Neural cell (in vitro differentiated cells): Measurements from ENCODE around the gene TRUB2. TPM values are rescaled to one million over a fixed set of nuclear protein-coding genes. Genes with fewer than 3 reads are reported as not detected.

ENCODE experiments used
- H2AFZ ChIP-seq: fragments of 200-600, 300-800 bp; sonication (generic), shearing (Covaris generic); 2 replicates; pipeline ENCODE4 v1.6.0; 2014; ENCODE audit warnings: low read depth, mild to moderate bottlenecking, antibody characterized with exemption, low read length, moderate library complexity
- H3F3A ChIP-seq: fragments of 200-600 bp; shearing (Covaris generic); 2 replicates; pipeline ENCODE4 v1.6.1; 2016; ENCODE audit warnings: mild to moderate bottlenecking, moderate library complexity, mixed read lengths, antibody characterized with exemption, low read length; ENCODE audit not compliant: insufficient read depth, poor library complexity, severe bottlenecking
- H3K27ac ChIP-seq: fragments of 200-600, 300-800 bp; sonication (generic), shearing (Covaris generic); 2 replicates; pipeline ENCODE4 v1.5.1; 2014; ENCODE audit warnings: mild to moderate bottlenecking, low read length, moderate library complexity
- H3K27me3 ChIP-seq: fragments of 300-800, 200-600 bp; sonication (generic), shearing (Covaris generic); 2 replicates; pipeline ENCODE4 v1.6.0; 2014; ENCODE audit warnings: mild to moderate bottlenecking, low read depth, low read length, moderate library complexity; ENCODE audit not compliant: insufficient read depth
- H3K36me3 ChIP-seq: fragments of 300-800, 200-600 bp; sonication (generic), shearing (Covaris generic); 2 replicates; pipeline ENCODE4 v1.5.1; 2014; ENCODE audit warnings: mild to moderate bottlenecking, antibody characterized with exemption, low read length, moderate library complexity; ENCODE audit not compliant: insufficient read depth
- H3K4me2 ChIP-seq: fragments of 300-800, 200-600 bp; sonication (generic), shearing (Covaris generic); 2 replicates; pipeline ENCODE4 v1.6.0; 2014; ENCODE audit warnings: mild to moderate bottlenecking, low read length
- H3K4me3 ChIP-seq: fragments of 300-800, 200-600 bp; sonication (generic), shearing (Covaris generic); 2 replicates; pipeline ENCODE4 v1.5.1; 2014; ENCODE audit warnings: mild to moderate bottlenecking, low read length, moderate library complexity
- H3K79me2 ChIP-seq: fragments of 200-600 bp; shearing (Covaris generic); replicated peaks from 2 replicates; pipeline ENCODE4 v1.6.0; 2014; ENCODE audit warnings: mild to moderate bottlenecking, low read length, moderate library complexity; ENCODE audit not compliant: insufficient read depth
- H3K9ac ChIP-seq: fragments of 300-800, 200-600 bp; sonication (generic), shearing (Covaris generic); 2 replicates; pipeline ENCODE4 v1.6.1; 2016; ENCODE audit warnings: mild to moderate bottlenecking, low read length, mixed read lengths
- H3K9me2 ChIP-seq: fragments of 200-600 bp; shearing (Covaris generic); 2 replicates; pipeline ENCODE4 v1.6.1; 2016; ENCODE audit warnings: mild to moderate bottlenecking, low read length, mixed read lengths; ENCODE audit not compliant: insufficient read depth
- H3K9me3 ChIP-seq: fragments of 200-600, 300-800 bp; sonication (generic), shearing (Covaris generic); 2 replicates; pipeline ENCODE4 v1.6.1; 2016; ENCODE audit warnings: mild to moderate bottlenecking, mixed run types, low read length, moderate library complexity, mixed read lengths
- H4K20me1 ChIP-seq: fragments of 200-600 bp; shearing (Covaris generic); 2 replicates; pipeline ENCODE4 v1.6.1; 2016; ENCODE audit warnings: mild to moderate bottlenecking, mixed run types; ENCODE audit not compliant: insufficient read depth
- EP300 ChIP-seq: fragments of 450-650 bp; conservative IDR thresholded peaks from 2 replicates; pipeline ENCODE4 v1.6.1; 2014; ENCODE audit warnings: antibody characterized with exemption, mild to moderate bottlenecking, moderate library complexity; ENCODE audit not compliant: poor library complexity, severe bottlenecking
- EZH2 ChIP-seq: fragments of 200-600, 300-800 bp; shearing (Covaris generic), sonication (generic); IDR thresholded peaks from 2 replicates; pipeline ENCODE4 v1.6.1; 2014; ENCODE audit warnings: antibody characterized with exemption, low read length, borderline replicate concordance, mild to moderate bottlenecking; ENCODE audit not compliant: insufficient read depth, poor library complexity, severe bottlenecking
- MXI1 ChIP-seq: fragments of 450-650 bp; conservative IDR thresholded peaks from 2 replicates; pipeline ENCODE4 v1.6.1; 2014; ENCODE audit warnings: antibody characterized with exemption, mild to moderate bottlenecking; ENCODE audit not compliant: poor library complexity, severe bottlenecking
- POLR2AphosphoS5 ChIP-seq: IDR thresholded peaks from 2 replicates; pipeline ENCODE4 v1.6.1; 2012
- RAD21 ChIP-seq: fragments of 450-650 bp; conservative IDR thresholded peaks from 2 replicates; pipeline ENCODE4 v1.6.1; 2014; ENCODE audit warnings: antibody characterized with exemption, mild to moderate bottlenecking, moderate library complexity
- SMC3 ChIP-seq: fragments of 450-650 bp; conservative IDR thresholded peaks from 2 replicates; pipeline ENCODE4 v1.6.1; 2014; ENCODE audit warnings: antibody characterized with exemption, mild to moderate bottlenecking, moderate library complexity; ENCODE audit not compliant: poor library complexity
- TAF1 ChIP-seq: IDR thresholded peaks from 2 replicates; pipeline ENCODE4 v1.6.1; 2012; ENCODE audit warnings: low read depth
- polyA plus RNA-seq: library from polyadenylated mRNA; depleted of rRNA; stranded (reverse); fragments of >200 nt; gene quantifications from 2 replicates; pipeline ENCODE4 v1.2.3, GENCODE V29; 2014
- TF ChIP-seq, protein P1 (sequence below): fragments of 450-650 bp; IDR thresholded peaks from 2 replicates; pipeline ENCODE4 v1.5.1; 2014; ENCODE audit warnings: antibody characterized with exemption, mild to moderate bottlenecking, moderate library complexity; ENCODE audit not compliant: poor library complexity, severe bottlenecking
- TF ChIP-seq, protein P2 (sequence below): IDR thresholded peaks from 2 replicates; pipeline ENCODE4 v1.6.1; 2012; ENCODE audit warnings: borderline replicate concordance

Gene TRUB2
- polyA plus RNA-seq, 1 donor from 2014 or later = 22.3 TPM

DNA sequence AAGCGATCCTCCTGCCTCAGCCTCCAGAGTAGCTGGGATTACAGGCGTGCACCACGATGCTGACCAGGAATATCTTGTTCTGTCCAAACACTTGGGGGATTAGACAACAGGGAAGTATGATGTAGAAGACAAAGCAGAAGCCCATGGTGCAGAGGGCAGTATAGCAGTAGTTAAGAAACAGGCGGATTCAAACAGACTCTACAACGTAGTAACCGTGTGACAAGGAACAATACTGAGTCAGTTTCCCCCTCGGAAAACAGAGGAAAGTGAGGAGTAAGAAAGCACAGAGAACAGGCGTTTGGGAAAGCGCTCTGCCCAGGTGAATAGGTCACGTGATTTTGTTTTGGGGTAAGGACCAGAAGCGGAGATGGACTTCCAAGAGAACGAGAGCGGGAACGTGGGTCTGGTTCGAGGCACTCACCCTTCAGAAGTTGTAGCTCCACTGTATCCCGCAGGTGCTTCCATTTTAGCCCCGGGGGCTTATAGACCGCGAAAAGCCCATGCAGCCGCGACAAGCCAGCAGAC is 306 bp downstream of the TRUB2 start:
- no peaks in the 10 kb centered on the region for H4K20me1 ChIP-seq
- H3K27me3 ChIP-seq = no peaks in the 10 kb centered on the region
- H3K27ac ChIP-seq = peak overlapping the region; percentile 97
- peak overlapping the region; percentile 91 for H3K9ac ChIP-seq
- no peaks in the 10 kb centered on the region for H3K9me2 ChIP-seq
- peak overlapping the region; percentile 94 for H3K4me2 ChIP-seq
- no peaks in the 10 kb centered on the region for H3K36me3 ChIP-seq
- no peaks in the 10 kb centered on the region for H3F3A ChIP-seq
- peak overlapping the region; percentile 66 for H2AFZ ChIP-seq
- no peaks in the 10 kb centered on the region for H3K9me3 ChIP-seq
- H3K79me2 ChIP-seq = peaks cover 26% of the 10 kb centered on the region
- peak overlapping the region; percentile 80 for H3K4me3 ChIP-seq
- TF ChIP-seq MXI1 = no peak
- no peak for TF ChIP-seq RAD21
- TF ChIP-seq POLR2AphosphoS5 = no peak
- TF ChIP-seq EZH2 = no peak
- TF ChIP-seq, protein P1, sequence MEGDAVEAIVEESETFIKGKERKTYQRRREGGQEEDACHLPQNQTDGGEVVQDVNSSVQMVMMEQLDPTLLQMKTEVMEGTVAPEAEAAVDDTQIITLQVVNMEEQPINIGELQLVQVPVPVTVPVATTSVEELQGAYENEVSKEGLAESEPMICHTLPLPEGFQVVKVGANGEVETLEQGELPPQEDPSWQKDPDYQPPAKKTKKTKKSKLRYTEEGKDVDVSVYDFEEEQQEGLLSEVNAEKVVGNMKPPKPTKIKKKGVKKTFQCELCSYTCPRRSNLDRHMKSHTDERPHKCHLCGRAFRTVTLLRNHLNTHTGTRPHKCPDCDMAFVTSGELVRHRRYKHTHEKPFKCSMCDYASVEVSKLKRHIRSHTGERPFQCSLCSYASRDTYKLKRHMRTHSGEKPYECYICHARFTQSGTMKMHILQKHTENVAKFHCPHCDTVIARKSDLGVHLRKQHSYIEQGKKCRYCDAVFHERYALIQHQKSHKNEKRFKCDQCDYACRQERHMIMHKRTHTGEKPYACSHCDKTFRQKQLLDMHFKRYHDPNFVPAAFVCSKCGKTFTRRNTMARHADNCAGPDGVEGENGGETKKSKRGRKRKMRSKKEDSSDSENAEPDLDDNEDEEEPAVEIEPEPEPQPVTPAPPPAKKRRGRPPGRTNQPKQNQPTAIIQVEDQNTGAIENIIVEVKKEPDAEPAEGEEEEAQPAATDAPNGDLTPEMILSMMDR = no peak
- TF ChIP-seq TAF1 = no peak
- TF ChIP-seq, protein P2, sequence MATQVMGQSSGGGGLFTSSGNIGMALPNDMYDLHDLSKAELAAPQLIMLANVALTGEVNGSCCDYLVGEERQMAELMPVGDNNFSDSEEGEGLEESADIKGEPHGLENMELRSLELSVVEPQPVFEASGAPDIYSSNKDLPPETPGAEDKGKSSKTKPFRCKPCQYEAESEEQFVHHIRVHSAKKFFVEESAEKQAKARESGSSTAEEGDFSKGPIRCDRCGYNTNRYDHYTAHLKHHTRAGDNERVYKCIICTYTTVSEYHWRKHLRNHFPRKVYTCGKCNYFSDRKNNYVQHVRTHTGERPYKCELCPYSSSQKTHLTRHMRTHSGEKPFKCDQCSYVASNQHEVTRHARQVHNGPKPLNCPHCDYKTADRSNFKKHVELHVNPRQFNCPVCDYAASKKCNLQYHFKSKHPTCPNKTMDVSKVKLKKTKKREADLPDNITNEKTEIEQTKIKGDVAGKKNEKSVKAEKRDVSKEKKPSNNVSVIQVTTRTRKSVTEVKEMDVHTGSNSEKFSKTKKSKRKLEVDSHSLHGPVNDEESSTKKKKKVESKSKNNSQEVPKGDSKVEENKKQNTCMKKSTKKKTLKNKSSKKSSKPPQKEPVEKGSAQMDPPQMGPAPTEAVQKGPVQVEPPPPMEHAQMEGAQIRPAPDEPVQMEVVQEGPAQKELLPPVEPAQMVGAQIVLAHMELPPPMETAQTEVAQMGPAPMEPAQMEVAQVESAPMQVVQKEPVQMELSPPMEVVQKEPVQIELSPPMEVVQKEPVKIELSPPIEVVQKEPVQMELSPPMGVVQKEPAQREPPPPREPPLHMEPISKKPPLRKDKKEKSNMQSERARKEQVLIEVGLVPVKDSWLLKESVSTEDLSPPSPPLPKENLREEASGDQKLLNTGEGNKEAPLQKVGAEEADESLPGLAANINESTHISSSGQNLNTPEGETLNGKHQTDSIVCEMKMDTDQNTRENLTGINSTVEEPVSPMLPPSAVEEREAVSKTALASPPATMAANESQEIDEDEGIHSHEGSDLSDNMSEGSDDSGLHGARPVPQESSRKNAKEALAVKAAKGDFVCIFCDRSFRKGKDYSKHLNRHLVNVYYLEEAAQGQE = peak; percentile 6
- TF ChIP-seq EP300 = no peak

DNA sequence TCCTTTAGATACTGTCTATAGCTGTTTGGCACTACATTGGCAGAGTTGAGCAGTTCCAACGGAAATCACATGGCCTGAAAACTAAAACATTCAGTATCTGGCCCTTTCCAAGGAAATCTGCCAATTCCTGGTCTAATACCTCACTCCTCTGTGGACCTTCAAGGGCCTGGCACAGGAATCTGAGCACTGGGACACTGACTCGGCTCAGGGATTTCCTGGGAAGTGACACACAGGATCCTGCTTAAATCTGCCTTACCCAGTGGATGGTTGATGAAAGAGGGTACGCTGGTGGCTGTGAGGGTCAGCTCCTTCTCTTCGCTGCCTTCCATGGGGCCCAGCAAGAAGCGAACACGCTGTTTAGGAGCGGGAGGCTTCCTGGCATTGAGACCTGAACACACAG is 904 bp downstream of the TRUB2 start:
- TF ChIP-seq TAF1 (no peak), POLR2AphosphoS5 (no peak), EP300 (no peak), EZH2 (no peak), SMC3 (no peak), RAD21 (no peak), MXI1 (no peak)
- TF ChIP-seq, protein P2 = no peak
- TF ChIP-seq, protein P1 = no peak

More for the DNA sequence above, 904 bp downstream of the TRUB2 start:
- no peaks in the 10 kb centered on the region for H3K9me3 ChIP-seq
- no peaks in the 10 kb centered on the region for H4K20me1 ChIP-seq
- H3K9me2 ChIP-seq = no peaks in the 10 kb centered on the region
- no peaks in the 10 kb centered on the region for H3F3A ChIP-seq
- H3K27ac ChIP-seq = no peak overlapping the region
- peak overlapping the region; percentile 94 for H3K4me2 ChIP-seq
- H3K27me3 ChIP-seq = no peaks in the 10 kb centered on the region
- peak overlapping the region; percentile 91 for H3K9ac ChIP-seq
- H3K79me2 ChIP-seq = peaks cover 26% of the 10 kb centered on the region
- no peak overlapping the region for H2AFZ ChIP-seq
- H3K4me3 ChIP-seq = peak overlapping the region; percentile 80
- no peaks in the 10 kb centered on the region for H3K36me3 ChIP-seq
